GM21737 (cell line): ENCODE results near the gene ARF6.
"Not testable (repeated sequence)": the region's sequence is repeated elsewhere in the genome, so short reads cannot be mapped to it uniquely, and the experiment has no call there.

Experiments
- ATAC-seq: cut with Tn5 transposase; IDR thresholded peaks from one replicate; pipeline ENCODE4 v1.9.1; 2021; ENCODE audit warnings: mild to moderate bottlenecking, moderate library complexity; ENCODE audit not compliant: unreplicated experiment

The ARF6 gene

DNA sequence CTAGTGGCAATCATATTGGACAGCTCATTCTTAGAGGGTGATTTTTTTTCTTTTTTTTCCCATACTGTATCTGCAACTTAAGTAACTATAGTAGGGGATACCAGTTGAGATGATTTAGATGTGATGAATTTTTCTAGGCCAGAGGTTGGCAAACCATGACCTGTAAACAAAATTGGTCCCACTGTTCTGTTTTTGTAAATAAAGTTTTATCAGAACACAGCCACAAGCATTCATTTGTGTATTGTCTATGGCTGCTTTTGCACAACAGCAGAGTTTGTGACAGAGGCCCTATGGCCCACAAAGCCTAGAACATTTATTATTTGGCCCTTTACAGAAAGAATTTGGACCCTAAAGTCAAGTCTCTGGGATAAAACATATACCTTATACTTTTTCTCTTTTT is 11.4 kb downstream of the ARF6 start:
- no peak for ATAC-seq

DNA sequence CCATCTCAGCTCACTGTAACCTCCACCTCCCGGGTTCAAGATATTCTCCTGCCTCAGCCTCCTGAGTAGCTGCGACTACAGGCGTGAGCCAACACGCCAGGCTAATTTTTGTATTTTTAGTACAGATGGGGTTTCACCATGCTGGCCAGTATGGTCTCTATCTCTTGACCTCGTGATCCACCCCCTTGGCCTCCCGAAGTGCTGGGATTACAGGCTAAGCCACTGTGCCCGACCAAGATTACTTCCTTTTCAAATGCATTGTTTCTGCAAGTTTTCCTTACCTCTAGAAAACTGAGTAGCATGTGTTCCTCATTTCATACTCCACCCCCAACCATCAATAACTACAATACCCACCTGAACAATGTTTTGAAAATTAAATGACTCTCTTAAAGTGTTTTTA is 13.1 kb downstream of the ARF6 start:
- no peak for ATAC-seq

DNA sequence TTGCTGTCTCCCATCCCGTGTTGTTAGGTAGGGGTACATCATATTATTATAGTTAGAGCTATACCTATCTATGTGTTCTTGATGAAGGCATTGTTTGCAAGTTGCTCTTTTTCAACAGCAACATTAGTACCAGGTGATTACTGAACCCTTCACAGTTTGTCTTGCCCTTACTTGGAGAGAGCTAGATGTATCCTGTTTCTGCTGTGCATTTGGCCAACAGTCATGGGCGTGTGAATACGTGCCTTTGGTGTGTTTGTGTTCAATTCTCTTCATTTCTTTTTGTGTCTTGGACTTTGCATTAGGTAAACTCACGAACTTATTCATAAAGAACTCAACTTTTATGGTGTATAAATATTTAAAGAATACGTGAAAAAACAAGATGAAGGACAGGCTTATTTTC is 14.3 kb downstream of the ARF6 start:
- ATAC-seq = no peak

DNA sequence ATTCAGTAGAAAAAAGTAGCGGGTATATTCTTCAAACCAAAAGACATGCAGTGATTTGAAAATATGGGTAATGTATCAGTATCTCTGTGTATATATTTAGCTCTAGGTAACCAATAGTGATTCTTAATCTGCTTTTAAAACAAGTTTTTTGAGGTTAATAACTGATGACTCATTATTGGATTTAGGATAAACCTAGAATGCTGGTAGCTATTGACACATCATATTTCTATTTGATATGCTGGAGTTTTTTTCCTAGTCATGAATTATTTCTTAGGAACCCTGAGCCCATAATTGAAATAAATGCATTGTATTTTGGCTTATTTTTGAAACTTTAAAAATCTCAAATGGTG is 15.5 kb downstream of the ARF6 start:
- ATAC-seq = no peak

DNA sequence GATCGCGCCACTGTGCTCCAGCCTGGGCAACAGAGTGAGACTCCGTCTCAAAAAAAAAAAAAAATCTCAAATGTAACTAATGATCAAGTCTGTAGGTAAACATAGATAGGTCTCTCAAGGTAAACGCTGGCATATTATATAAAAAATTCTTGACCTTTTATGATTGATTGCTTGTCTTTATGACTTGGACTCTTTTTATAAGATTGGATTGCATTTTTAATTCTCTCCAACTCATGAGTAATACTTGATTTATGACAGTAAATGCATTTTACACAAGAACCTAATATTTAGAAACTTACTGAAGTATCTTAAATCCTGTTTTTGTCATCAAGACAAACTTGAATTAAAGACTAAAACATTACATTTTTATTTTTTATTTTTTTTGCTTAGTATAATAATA is 16.1 kb downstream of the ARF6 start:
- ATAC-seq = no peak

DNA sequence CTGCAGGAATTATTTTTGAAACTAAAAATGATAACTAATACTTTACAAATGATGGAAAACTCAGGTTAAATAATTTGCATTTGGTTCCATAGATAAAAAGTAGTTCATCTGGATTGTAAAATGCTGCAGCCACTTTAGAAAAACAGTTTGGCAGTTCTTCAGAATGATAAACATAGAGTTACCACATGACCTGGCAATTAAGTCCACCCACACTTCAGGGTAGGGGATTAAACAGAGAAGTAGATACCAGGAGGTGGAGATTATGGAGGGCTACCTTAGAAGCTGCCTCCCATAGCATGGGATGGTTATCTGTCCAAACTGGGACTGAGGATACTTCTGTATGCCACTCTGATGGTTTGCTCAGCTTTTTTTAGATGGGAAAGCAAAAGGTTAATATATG is 22.2 kb downstream of the ARF6 start:
- no peak for ATAC-seq

DNA sequence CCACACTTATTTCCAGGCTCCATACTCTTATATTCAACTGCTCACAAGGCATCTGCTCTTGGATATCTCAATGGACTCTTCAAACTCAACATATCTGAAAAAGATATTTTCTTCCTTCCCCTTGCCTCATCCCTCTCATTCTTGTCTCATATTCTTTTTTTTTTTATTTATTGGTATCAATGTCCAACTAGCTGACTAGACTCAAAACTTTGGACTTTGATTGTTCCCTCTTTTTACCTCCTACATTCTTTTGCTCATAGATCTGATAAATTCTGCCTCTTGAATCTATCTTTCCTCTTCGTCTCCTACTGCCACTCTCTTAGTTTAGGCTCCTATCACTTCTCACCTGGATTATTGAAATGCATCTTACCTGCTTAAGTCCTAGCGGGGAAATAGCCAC is 25.8 kb downstream of the ARF6 start:
- ATAC-seq = no peak

DNA sequence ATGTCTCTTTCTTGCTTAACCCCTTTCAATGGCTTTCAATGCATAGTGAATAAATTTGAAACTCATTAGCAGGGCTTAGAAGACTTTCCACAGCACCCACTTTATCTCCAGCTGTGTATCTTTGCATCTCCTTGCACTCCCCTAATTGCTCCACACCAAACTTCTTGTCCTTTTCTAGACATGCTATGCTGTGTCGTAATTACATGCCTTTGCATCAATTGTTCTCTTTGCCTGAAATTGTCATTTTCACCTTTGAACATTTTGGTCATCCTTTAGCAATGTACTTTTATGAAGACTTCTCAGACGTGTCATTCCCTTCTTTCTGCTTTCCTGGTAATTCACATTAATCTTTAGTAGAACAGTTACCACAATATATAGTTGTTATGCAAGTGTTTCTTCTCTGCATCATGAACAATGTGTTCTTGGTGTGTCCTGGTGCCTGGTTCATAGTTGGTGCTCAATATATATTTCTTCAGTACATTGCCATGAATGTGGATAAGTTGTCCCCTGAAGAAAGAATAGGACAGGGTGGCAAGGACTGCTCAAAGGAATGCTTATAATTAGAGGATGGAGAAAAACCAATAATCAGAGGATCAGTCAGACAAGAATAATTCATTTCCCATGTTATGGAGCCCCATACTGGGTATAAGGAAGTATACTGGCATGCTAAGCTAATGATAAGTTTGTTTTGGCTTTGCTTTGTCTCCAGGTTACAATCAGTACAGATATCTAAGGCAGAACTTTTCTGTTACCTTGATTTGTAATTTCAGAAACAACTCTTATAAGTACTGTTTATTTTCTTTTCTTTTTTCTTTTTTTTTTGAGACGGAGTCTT is 27.2 kb downstream of the ARF6 start:
- ATAC-seq = no peak

DNA sequence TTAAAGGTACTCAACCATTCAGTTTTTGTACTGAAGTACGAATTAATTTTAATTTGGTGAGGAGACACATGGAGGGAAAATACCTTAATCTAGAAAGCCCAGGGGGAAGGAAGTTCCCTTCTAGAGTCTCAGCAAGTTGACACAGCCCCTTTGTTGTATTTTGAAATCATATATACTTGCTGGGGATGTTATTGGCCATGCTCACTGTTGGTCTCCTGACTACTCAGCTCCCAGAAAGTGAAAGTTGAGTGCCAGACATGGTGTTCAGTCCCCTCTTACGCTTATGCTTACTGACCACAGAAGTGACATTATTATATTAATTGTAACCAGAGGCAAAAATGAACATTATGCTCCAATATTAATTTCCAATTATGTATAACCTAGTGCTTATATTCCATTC is 28.1 kb downstream of the ARF6 start:
- no peak for ATAC-seq

DNA sequence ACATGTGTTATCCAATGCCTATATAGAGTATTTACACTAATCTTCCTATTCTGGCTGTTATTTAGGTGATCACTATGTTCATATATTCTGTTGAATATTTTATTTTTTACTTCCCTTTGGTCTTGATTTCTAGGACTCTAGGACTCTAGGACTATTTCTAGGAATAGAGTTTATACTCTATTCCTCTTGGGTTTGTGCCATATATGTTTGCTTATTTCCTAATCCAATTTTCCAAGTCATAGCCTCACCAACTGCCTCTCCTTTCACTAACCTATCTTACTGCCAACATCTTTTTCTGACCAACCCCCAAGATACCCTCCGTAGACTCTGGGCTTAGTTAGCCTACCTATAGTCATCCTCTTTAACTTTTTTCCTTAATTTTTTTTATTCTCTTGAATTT is 28.5 kb downstream of the ARF6 start:
- no peak for ATAC-seq

DNA sequence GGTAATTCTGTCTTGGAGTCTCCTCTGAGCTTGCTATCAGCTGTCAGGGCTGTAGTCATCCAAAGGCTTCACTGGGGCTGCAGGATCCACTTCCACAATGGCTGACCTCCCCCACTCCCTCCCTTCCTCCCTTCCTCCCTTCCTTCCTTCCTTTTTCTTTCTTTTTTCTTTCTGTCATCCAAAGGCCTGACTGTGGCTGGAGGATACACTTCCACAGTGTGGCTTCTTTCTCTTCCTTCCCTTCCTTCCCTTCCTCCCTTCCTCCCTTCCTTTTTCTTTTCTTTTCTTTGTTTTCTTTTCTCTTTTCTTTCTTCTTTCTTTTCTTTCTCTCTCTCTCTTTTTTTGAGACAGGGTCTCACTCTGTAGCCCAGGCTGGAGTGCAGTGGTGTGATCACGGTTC is 30.6 kb downstream of the ARF6 start:
- no peak for ATAC-seq

DNA sequence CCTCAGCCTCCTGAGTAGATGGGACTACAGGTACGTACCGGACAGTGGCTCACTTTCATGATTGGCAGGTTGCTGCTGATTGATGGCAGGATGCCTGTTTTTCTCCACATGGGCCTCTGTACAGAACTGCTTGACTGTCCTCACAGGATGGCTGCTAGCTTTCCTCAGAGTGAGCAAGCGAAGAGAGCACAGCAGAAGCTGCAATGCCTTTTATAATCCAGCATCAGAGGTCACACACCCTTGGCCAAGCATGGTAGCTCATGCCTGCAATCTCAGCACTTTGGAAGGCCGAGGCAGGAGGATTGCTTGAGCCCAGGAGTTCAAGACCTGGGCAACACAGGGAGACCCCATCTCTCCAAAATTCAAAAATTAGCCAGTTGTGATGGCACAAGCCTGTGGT is 31.0 kb downstream of the ARF6 start:
- ATAC-seq = no peak

DNA sequence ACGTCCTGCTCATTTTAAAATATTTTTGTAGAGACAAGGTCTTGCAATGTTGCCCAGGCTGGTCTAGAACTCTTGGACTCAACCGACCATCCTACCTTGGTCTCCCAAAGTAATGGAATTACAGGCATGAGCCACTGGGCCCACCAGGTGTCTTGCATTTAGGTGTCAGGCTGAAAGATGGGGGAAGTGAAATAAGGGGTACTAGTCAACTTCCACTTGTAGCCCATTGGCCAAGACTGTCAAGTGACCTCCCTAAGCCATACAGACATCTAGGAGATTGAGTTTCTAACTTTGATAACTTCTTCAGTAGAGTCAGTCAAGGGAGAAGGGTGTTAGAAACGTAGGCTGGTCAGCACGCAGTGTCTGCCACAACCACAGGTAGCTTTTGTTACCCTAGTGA is 32.0 kb downstream of the ARF6 start:
- ATAC-seq = no peak

DNA sequence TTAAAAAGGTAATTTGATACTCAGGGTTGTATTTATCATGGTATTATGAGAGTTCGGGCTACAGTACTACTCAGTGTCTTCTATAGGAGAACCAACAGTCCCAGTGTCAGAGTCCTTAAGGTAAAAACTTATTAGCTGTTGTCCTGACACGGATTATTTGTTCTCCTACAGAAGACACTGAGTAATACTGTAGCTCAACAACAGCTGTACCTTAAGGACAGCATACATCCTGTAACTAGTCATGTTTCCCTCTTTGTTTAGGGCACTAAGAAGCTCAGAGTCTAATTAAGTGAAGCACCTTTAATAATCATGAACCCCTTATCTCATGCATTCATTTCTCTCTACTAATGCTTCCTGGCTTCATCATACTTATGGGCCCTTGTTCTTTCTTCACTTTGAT is 33.9 kb downstream of the ARF6 start:
- ATAC-seq = no peak

DNA sequence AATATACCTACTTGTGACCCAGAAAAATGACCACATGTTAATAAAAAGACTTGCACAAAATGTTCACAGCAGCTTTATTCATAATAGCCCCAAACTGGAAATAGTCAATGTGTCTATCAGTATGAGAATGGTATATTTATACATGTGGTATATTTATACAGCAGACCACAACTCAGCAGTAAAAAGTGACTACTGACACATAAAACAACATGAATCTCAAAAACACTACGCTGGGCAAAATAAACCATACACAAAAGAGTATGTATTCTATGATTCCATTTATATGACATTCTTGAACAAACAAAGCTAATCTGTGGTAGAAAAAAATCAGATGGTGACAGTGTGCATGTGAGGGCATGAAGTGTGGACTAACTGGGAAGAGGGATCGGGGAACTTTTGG is 35.1 kb downstream of the ARF6 start:
- no peak for ATAC-seq

DNA sequence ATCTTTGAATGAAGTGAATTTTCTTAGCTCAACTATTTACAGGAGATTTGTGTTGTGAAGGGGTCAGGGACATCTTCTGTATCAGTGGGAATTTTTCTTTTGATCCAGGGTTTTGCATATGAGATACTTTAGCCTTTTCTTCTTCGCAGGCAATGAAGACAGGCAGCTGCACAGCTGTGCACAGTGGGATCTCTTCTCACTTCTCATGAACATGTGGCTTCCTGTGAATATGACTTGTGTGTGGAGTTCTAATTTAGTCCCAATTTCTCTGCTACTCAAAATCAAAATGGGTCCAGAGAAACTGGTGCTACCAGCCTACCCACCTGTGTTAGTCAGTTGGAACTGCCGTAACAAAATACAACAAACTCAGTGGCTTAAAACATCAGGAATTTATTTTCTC is 37.8 kb downstream of the ARF6 start:
- ATAC-seq = no peak

DNA sequence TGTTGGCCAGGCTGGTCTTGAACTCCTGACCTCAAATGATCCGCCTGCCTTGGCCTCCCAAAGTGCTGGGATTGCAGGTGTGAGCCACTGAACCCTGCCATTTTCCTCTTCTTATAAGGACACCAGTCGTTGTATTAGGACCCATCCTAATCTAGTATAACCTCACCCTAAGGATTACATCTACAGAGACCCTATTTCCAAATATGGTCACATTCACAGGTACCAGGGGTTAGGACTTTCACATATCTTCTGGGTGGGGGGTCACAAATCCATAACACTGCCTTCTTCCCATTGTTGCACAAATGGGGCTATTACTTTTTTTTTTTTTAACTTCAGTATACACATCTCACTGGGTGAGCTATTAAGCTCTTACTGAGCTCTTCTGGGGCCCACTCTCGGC is 38.6 kb downstream of the ARF6 start:
- no peak for ATAC-seq

DNA sequence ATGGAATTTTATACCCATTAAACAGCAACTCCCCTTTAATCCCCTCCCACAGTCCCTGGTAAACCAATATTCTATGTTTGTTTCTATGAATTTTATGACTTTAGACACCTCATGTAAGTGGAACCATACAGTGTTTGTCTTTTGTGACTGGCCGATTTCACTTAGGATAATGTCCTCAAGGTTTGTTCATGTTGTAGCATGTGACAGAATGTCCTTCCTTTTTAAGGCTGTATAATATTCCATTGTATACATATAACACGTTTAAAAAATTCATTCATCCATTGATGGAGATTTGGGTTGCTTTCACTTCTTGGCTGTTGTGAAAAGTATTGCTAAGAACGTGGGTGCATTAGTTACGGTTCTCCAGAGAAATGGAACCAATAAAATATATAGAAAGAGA is 40.2 kb downstream of the ARF6 start:
- no peak for ATAC-seq

DNA sequence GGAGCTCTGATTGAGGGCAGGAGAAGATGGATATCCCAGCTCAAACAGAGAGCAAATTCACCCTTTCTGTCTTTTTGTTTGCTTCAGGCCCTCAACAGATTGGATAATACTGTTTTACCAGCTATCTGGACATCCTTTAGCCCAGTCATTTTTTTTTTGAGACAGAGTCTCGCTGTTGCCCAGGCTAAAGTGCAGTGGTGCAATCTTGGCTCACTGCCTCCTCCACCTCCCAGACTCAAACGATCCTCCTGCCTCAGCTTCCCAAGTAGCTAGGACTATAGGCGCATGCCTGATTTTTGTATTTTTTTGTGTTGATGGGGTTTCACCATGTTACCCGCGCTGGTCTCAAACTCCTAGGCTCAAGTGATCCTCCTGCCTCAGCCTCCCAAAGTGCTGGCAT is 40.8 kb downstream of the ARF6 start:
- no peak for ATAC-seq

DNA sequence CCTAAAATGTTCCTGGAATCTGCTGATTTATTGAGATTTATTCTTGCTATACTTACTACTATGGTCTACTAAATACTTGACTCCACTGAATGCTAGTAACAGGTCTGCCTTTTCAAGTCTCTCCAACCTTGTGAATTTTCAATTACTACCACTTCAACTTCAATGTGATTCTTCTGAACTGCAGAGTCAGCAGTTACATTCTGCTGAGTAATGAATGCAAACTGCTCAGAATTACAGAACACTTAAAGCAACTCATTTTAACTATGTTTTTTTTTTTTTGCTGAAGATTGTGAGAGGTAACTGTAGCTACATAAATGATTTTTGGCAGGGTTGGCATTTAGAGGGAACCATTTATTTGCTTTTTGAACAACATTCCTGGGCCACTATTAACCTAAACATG is 41.8 kb downstream of the ARF6 start:
- ATAC-seq = no peak

DNA sequence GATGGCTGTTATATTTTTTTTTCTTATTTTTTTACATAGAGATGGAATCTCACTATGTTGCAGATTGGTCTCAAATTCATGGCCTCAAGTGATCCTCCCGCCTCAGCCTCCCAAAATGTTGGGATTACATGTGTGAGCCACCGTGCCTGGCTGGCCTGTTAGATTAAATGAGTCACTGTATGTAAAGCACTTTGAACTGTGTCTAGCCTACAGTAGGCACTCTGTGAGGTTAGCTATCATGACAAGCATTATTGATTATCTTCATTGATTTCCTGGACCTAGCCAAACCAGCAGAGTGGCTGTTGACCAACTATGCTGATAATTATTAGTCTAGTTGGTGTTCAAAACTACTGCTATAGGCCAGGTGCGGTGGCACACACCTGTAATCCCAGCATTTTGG is 42.6 kb downstream of the ARF6 start:
- ATAC-seq = no peak

DNA sequence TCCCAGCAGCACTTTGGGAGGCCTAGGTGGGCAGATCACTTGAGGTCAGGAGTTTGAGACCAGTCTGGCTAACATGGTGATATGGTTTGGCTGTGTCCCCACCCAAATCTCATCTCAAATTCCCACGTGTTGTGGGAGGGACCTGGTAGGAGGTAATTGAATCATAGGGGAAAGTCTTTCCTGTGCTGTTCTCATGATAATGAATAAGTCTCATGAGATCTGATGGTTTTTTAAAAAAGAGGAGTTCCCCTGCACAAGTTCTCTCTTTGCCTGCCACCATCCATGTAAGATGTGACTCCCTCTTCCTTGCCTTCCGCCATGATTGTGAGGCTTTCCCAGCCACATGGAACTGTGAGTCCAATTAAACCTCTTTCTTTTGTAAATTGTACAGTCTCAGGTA is 43.4 kb downstream of the ARF6 start:
- ATAC-seq = not testable (repeated sequence)

DNA sequence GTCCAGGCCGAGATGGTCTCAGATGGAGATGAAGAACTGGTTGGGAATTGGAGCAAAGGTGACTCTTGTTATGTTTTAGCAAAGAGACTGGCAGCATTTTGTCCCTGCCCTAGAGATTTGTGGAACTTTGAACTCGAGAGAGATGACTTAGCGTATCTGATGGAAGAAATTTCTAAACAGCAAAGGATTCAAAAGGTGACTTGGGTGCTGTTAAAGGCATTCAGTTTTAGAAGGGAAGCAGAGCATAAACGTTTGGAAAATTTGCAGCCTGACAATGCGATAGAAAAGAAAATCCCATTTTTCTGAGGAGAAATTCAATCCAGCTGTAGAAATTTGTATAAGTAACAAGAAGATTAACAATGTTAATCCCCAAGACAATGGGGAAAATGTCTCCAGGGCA is 44.0 kb downstream of the ARF6 start:
- not testable (repeated sequence) for ATAC-seq
